Measurements from ENCODE around the gene SCAI.

Gene SCAI

GRCh38 chr9:125141751-125142150 lies 1.6 kb downstream of the SCAI start:
- Histone ChIP-seq H3K4me1 (ENCODE audit: control insufficient read depth, insufficient read depth, low read length) (no peaks in the 10 kb centered on the region), H3K36me3 (ENCODE audit: control insufficient read depth in 2 of 2, insufficient read depth in 1 of 2, low read length in 2 of 2) (peaks cover 0 to 15% of the 10 kb centered on the region in 2 experiments; a peak in 2 of 3 replicates), H3K9me3 (ENCODE audit: control insufficient read depth, insufficient read depth, low read depth, low read length) (no peaks in the 10 kb centered on the region), H3K4me3 (ENCODE audit: low read depth, low read length) (no peak overlapping the region), H3K27ac (ENCODE audit: extremely low read depth, low read depth, low read length) (no peak overlapping the region)
- ChIA-PET CTCF (interaction anchor here (0.6 to 1.8 kb wide), 5 partner anchors 9 to 370 kb away, joined by 3 to 7 read pairs (median 4); no protein-coding TSS in a partner anchor), POLR2A (interaction anchor here (0.6 to 1.0 kb wide), 2 partner anchors 187 to 285 kb away, joined by 3 read pairs; no protein-coding TSS in a partner anchor)
- TF ChIP-seq ZNF24 (tag by site-specific recombination; IDR thresholded peaks at IDR 0.05) (no peak), ZNF664 (tag by site-specific recombination; IDR thresholded peaks at IDR 0.05) (peak; percentile 94)

GRCh38 chr9:125141251-125141650 lies 2.1 kb downstream of the SCAI start:
- H3K27ac ChIP-seq (ENCODE audit: extremely low read depth, low read depth, low read length): no peak overlapping the region
- H3K4me1 ChIP-seq (ENCODE audit: control insufficient read depth, insufficient read depth, low read length): no peaks in the 10 kb centered on the region
- POLR2A ChIA-PET: no interaction called here
- no peaks in the 10 kb centered on the region for H3K9me3 ChIP-seq (ENCODE audit: control insufficient read depth, insufficient read depth, low read depth, low read length)
- H3K36me3 ChIP-seq (ENCODE audit: control insufficient read depth in 2 of 2, insufficient read depth in 1 of 2, low read length in 2 of 2): peaks cover 0 to 15% of the 10 kb centered on the region in 2 experiments; a peak in 2 of 3 replicates
- no peak overlapping the region for H3K4me3 ChIP-seq (ENCODE audit: low read depth, low read length)
- CTCF ChIA-PET: interaction anchor here (0.6 to 1.7 kb wide), 2 partner anchors 9 to 367 kb away, joined by 4 to 5 read pairs; no protein-coding TSS in a partner anchor
- TF ChIP-seq ZNF488 (tag by site-specific recombination; IDR thresholded peaks at IDR 0.05): no peak
- no peak for TF ChIP-seq ZNF529 (tag by site-specific recombination; IDR thresholded peaks at IDR 0.05; ENCODE audit: insufficient replicate concordance)
- no peak for TF ChIP-seq ZNF792 (tag by site-specific recombination; IDR thresholded peaks at IDR 0.05)
- no peak for TF ChIP-seq BCL11A (tag by site-specific recombination; IDR thresholded peaks at IDR 0.05; ENCODE audit: low read depth)
- TF ChIP-seq ZNF155 (tag by site-specific recombination; IDR thresholded peaks at IDR 0.05): no peak
- no peak for TF ChIP-seq ZNF112 (tag by site-specific recombination; IDR thresholded peaks at IDR 0.05)

- Histone ChIP-seq H3K9me3 (ENCODE audit: control insufficient read depth, insufficient read depth, low read depth, low read length) (no peaks in the 10 kb centered on the region), H3K27ac (ENCODE audit: extremely low read depth, low read depth, low read length) (no peak overlapping the region), H3K4me3 (ENCODE audit: low read depth, low read length) (no peak overlapping the region), H3K36me3 (ENCODE audit: control insufficient read depth in 2 of 2, insufficient read depth in 1 of 2, low read length in 2 of 2) (peaks cover 0 to 15% of the 10 kb centered on the region in 2 experiments; a peak in 2 of 3 replicates), H3K4me1 (ENCODE audit: control insufficient read depth, insufficient read depth, low read length) (no peaks in the 10 kb centered on the region)
- ChIA-PET CTCF (interaction anchor here (0.7 to 1.7 kb wide), 2 partner anchors 8 to 369 kb away, joined by 3 to 5 read pairs; no protein-coding TSS in a partner anchor), POLR2A (interaction anchor here (1.1 kb wide), 1 partner anchor 278 kb away, joined by 3 read pairs; no protein-coding TSS in a partner anchor)
- TF ChIP-seq ZNF394 (tag by site-specific recombination; IDR thresholded peaks at IDR 0.05; ENCODE audit: borderline replicate concordance): peak; percentile 34; the same call in 1 of the 2 replicates
- TF ChIP-seq GLIS2 (tag by site-specific recombination; IDR thresholded peaks at IDR 0.05): no peak
Measured at GRCh38 chr9:125140576-125140975, 2.8 kb downstream of the SCAI start.

- peaks cover 0 to 15% of the 10 kb centered on the region in 2 experiments; a peak in 2 of 3 replicates for H3K36me3 ChIP-seq (ENCODE audit: control insufficient read depth in 2 of 2, insufficient read depth in 1 of 2, low read length in 2 of 2)
- POLR2A ChIA-PET: no interaction called here
Measured at GRCh38 chr9:125137200-125137599, 6.1 kb downstream of the SCAI start.

More at GRCh38 chr9:125137200-125137599, 6.1 kb downstream of the SCAI start:
- Histone ChIP-seq H3K4me3 (ENCODE audit: low read depth, low read length) (no peak overlapping the region), H3K9me3 (ENCODE audit: control insufficient read depth, insufficient read depth, low read depth, low read length) (no peaks in the 10 kb centered on the region), H3K27ac (ENCODE audit: extremely low read depth, low read depth, low read length) (no peak overlapping the region), H3K4me1 (ENCODE audit: control insufficient read depth, insufficient read depth, low read length) (no peaks in the 10 kb centered on the region)
- TF ChIP-seq ZSCAN4 (tag by site-specific recombination; IDR thresholded peaks at IDR 0.05): no peak
- no peak for TF ChIP-seq BCL11A (tag by site-specific recombination; IDR thresholded peaks at IDR 0.05; ENCODE audit: low read depth)
- TF ChIP-seq ZNF707 (tag by site-specific recombination; IDR thresholded peaks at IDR 0.05): no peak
- no peak for TF ChIP-seq ZNF677 (tag by site-specific recombination; IDR thresholded peaks at IDR 0.05)
- TF ChIP-seq INSM2 (tag by site-specific recombination; IDR thresholded peaks at IDR 0.05): no peak
- CTCF ChIA-PET: no interaction called here
